Caco-2 (cell line): ENCODE results near the gene PLIN1. TPM values are rescaled to one million over a fixed set of nuclear protein-coding genes. Genes with fewer than 3 reads are reported as not detected.

Experiments
- BruUV-seq: library from RNA; stranded (reverse); fragments of 400-500 nt; replicated peaks from 2 replicates; lab custom pipeline; 2021; lab: Mats Ljungman, UMichigan
- CTCF ChIA-PET: fragments of 300-600 bp; sonication (Branson Sonifier 250); formaldehyde crosslinking; loops from one replicate; lab custom pipeline; 2022; ENCODE audit warnings: antibody characterized with exemption; lab: Charles Lee
- POLR2A ChIA-PET: fragments of 300-600 bp; sonication (Branson Sonifier 250); formaldehyde crosslinking; loops from one replicate; lab custom pipeline; 2022; ENCODE audit warnings: antibody characterized with exemption; lab: Charles Lee
- DNase-seq, 2 experiments: peaks; one replicate each; pipeline versions ENCODE4 v3.0.0 to v3.0.0-alpha.2; 2020 to 2022
- H3K27me3 ChIP-seq: replicated peaks from 2 replicates; pipeline ENCODE4 v1.6.0; 2011; ENCODE audit warnings: low read length; ENCODE audit not compliant: control insufficient read depth, insufficient read depth
- H3K36me3 ChIP-seq: 2 replicates; pipeline ENCODE4 v1.5.1; 2011; ENCODE audit warnings: low read length; ENCODE audit not compliant: control insufficient read depth, insufficient read depth
- H3K4me1 ChIP-seq: fragments of 250-450 bp; sonication (Bioruptor Pico); 2 replicates; pipeline ENCODE4 v1.5.1; 2020; ENCODE audit warnings: mild to moderate bottlenecking
- H3K4me3 ChIP-seq: 2 replicates; pipeline ENCODE4 v1.5.1; 2011; ENCODE audit warnings: low read depth, mild to moderate bottlenecking, control low read depth, low read length
- H3K9me3 ChIP-seq: fragments of 250-450 bp; sonication (Bioruptor Pico); 2 replicates; pipeline ENCODE4 v1.5.1; 2020; ENCODE audit warnings: mild to moderate bottlenecking, moderate library complexity
- H3K27ac Mint-ChIP-seq: one replicate; pipeline ENCODE4 v1.8.0; 2022; ENCODE audit warnings: mixed read lengths; ENCODE audit not compliant: unreplicated experiment
- H3K27me3 Mint-ChIP-seq: one replicate; pipeline ENCODE4 v1.8.0; 2022; ENCODE audit warnings: mixed read lengths; ENCODE audit not compliant: insufficient read depth, unreplicated experiment
- H3K36me3 Mint-ChIP-seq: one replicate; pipeline ENCODE4 v1.8.0; 2022; ENCODE audit warnings: mild to moderate bottlenecking, mixed read lengths; ENCODE audit not compliant: insufficient read depth, unreplicated experiment
- H3K4me1 Mint-ChIP-seq: one replicate; pipeline ENCODE4 v1.8.0; 2022; ENCODE audit warnings: low read depth, mixed read lengths; ENCODE audit not compliant: unreplicated experiment
- H3K4me3 Mint-ChIP-seq: one replicate; pipeline ENCODE4 v1.8.0; 2022; ENCODE audit warnings: mild to moderate bottlenecking, moderate library complexity, mixed read lengths; ENCODE audit not compliant: unreplicated experiment
- H3K9me3 Mint-ChIP-seq: one replicate; pipeline ENCODE4 v1.8.0; 2022; ENCODE audit warnings: mixed read lengths; ENCODE audit not compliant: unreplicated experiment
- intact Hi-C: fragments of 100-400 bp; cut with micrococcal nuclease; formaldehyde crosslinking; loops from one replicate; pipeline ENCODE4 v1.10.0; 2022; ENCODE audit not compliant: unreplicated experiment
- total RNA-seq: library from RNA; stranded (reverse); gene quantifications from 2 replicates; pipeline ENCODE4 v1.2.3, GENCODE V29; 2022
- TF ChIP-seq, protein P1 (sequence below), 2 experiments: fragments of 200-600 bp in 1 of 2; IDR thresholded peaks; 1 replicate in 1 of 2; 2 replicates in 1 of 2; pipeline versions ENCODE4 v1.5.1 to v1.8.0; 2011 to 2022; ENCODE audit warnings: antibody characterized with exemption in 1 of 2, control low read depth in 1 of 2, inconsistent platforms in 1 of 2, low read depth in 1 of 2, low read length in 1 of 2, mild to moderate bottlenecking in 1 of 2, moderate library complexity in 1 of 2; ENCODE audit not compliant: insufficient read depth in 1 of 2, severe bottlenecking in 1 of 2, unreplicated experiment in 1 of 2

The PLIN1 gene
- total RNA-seq, 1 experiment from 2014 or later = not detected

DNA sequence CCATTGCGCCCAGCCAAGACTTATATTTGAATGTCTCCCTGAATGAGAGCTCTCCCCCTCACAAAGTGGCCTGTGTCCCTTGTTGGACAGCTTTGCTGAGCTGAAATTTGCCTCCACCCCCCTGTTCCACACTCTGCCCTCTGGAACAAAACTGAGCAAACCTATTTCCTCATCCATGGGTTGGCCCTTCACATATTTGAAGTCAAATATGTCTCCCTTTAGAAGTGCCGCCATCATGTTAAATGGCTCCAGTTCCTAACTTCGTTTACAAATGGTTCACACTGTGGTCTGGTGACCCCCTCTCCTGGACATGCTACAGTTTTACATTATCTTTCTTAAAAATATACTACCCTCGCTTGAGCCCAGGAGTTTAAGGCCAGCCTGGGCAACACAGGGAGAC is 4.6 kb downstream of the PLIN1 start:
- H3K9me3 Mint-ChIP-seq = no peaks in the 10 kb centered on the region
- no peak overlapping the region for H3K27ac Mint-ChIP-seq
- H3K27me3 ChIP-seq = no peaks in the 10 kb centered on the region
- TF ChIP-seq, protein P1, sequence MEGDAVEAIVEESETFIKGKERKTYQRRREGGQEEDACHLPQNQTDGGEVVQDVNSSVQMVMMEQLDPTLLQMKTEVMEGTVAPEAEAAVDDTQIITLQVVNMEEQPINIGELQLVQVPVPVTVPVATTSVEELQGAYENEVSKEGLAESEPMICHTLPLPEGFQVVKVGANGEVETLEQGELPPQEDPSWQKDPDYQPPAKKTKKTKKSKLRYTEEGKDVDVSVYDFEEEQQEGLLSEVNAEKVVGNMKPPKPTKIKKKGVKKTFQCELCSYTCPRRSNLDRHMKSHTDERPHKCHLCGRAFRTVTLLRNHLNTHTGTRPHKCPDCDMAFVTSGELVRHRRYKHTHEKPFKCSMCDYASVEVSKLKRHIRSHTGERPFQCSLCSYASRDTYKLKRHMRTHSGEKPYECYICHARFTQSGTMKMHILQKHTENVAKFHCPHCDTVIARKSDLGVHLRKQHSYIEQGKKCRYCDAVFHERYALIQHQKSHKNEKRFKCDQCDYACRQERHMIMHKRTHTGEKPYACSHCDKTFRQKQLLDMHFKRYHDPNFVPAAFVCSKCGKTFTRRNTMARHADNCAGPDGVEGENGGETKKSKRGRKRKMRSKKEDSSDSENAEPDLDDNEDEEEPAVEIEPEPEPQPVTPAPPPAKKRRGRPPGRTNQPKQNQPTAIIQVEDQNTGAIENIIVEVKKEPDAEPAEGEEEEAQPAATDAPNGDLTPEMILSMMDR (IDR thresholded peaks at IDR 0.05; ENCODE audit: insufficient read depth in 1 of 2, low read depth in 1 of 2, low read length in 1 of 2, severe bottlenecking in 1 of 2, unreplicated experiment in 1 of 2) = peak in 1 of 2 experiments; percentile 4
- H3K36me3 Mint-ChIP-seq = no peaks in the 10 kb centered on the region
- H3K4me3 Mint-ChIP-seq = no peak overlapping the region
- intact Hi-C loops = no loop called here
- H3K4me1 ChIP-seq = 0 out of 2 replicates have a peak, but pooled peaks cover 6% of the 10 kb centered on the region
- DNase-seq = no peak
- H3K9me3 ChIP-seq = no peaks in the 10 kb centered on the region
- no peaks in the 10 kb centered on the region for H3K36me3 ChIP-seq
- POLR2A ChIA-PET = interaction anchor here (0.5 kb wide), 1 partner anchor 52 kb away, joined by 3 read pairs; no protein-coding TSS in a partner anchor
- H3K27me3 Mint-ChIP-seq = no peaks in the 10 kb centered on the region
- no TSS peak for BruUV-seq
- CTCF ChIA-PET = no interaction called here
- H3K4me3 ChIP-seq = no peak overlapping the region
- no peaks in the 10 kb centered on the region for H3K4me1 Mint-ChIP-seq

DNA sequence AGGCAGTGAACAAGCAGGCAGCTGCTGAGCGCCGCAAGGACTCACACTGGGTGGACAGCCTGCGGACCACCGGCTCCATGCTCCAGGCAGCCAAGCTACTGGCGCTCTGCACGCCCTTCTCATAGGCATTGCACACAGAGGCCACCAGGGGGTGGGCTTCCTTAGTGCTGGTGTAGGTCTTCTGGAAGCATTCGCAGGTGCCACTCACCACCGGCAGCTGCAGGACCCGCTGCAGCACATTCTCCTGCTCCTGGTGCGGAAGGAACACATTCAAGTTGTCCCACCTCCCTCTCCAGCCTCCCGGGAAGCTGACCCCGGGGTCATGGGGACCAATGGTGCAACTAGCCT is 6.0 kb downstream of the PLIN1 start:
- no peaks in the 10 kb centered on the region for H3K36me3 ChIP-seq
- H3K4me3 ChIP-seq = no peak overlapping the region
- H3K36me3 Mint-ChIP-seq = no peaks in the 10 kb centered on the region
- no peaks in the 10 kb centered on the region for H3K9me3 Mint-ChIP-seq
- H3K27me3 ChIP-seq = no peaks in the 10 kb centered on the region
- H3K9me3 ChIP-seq = no peaks in the 10 kb centered on the region
- no peaks in the 10 kb centered on the region for H3K4me1 Mint-ChIP-seq
- 0 out of 2 replicates have a peak, but pooled peaks cover 6% of the 10 kb centered on the region for H3K4me1 ChIP-seq
- H3K27ac Mint-ChIP-seq = no peak overlapping the region
- H3K27me3 Mint-ChIP-seq = no peaks in the 10 kb centered on the region
- POLR2A ChIA-PET = no interaction called here
- TF ChIP-seq, protein P1 (IDR thresholded peaks at IDR 0.05; ENCODE audit: insufficient read depth in 1 of 2, low read depth in 1 of 2, low read length in 1 of 2, severe bottlenecking in 1 of 2, unreplicated experiment in 1 of 2) = peak; percentile 28 to 35
- DNase-seq = peak in 1 of 2 experiments; percentile 41
- BruUV-seq = no TSS peak
- H3K4me3 Mint-ChIP-seq = no peak overlapping the region
- intact Hi-C loops = no loop called here
- CTCF ChIA-PET = interaction anchor here (0.7 to 1.1 kb wide), 2 partner anchors 11 to 470 kb away, joined by 3 read pairs; no protein-coding TSS in a partner anchor

DNA sequence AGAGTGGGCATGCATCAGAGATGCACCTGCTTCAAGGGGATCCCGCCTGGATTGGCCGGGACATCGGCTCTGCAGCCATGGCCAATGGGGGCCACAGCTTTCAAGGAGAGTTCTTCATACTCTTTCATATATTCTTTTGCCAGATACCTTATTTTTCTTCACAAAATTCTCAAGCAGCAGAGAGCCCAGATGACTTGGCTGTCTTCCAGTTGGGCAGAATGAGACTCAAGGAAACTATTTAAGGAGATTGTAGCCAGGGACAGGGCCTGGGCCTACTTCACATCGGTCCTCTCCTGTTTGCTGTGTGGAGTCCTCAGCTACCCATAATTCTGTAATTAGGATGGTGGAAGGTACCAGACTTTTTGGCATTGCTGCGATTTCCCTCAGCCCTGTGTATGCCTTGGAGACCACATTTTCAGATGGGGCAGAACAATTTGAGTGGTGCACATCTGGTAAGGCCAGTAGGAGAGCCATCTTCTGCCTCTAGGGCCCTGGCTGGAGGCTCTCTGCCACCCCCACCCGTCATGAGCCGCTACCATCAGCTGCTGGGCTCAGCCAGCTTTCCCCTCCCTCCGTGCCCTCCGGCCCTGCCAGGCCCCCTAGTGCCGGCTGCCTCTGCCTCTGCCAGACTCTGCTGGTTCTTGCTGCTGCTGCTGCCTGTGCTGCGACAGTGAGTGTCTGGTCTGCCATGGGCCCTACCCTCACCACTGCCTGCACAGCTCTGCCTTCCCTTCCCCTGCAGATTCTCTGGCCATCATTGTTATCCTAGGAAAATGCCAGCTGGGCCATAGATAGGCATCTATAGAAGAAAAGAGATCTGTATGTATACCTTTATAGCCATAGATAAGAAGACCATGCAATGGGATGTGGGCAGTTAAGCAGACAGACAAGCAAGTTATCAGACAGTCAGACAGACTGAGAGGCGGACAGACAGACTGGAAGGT is 6.7 kb downstream of the PLIN1 start:
- H3K27me3 ChIP-seq = no peaks in the 10 kb centered on the region
- POLR2A ChIA-PET = no interaction called here
- no peaks in the 10 kb centered on the region for H3K36me3 ChIP-seq
- BruUV-seq = no TSS peak
- H3K36me3 Mint-ChIP-seq = no peaks in the 10 kb centered on the region
- H3K4me1 Mint-ChIP-seq = no peaks in the 10 kb centered on the region
- H3K27ac Mint-ChIP-seq = no peak overlapping the region
- H3K9me3 Mint-ChIP-seq = no peaks in the 10 kb centered on the region
- no peak overlapping the region for H3K4me3 ChIP-seq
- CTCF ChIA-PET = interaction anchor here (0.7 to 1.1 kb wide), 2 partner anchors 11 to 471 kb away, joined by 3 read pairs; no protein-coding TSS in a partner anchor
- no peak overlapping the region for H3K4me3 Mint-ChIP-seq
- DNase-seq = no peak
- intact Hi-C loops = no loop called here
- TF ChIP-seq, protein P1 (IDR thresholded peaks at IDR 0.05; ENCODE audit: insufficient read depth in 1 of 2, low read depth in 1 of 2, low read length in 1 of 2, severe bottlenecking in 1 of 2, unreplicated experiment in 1 of 2) = no peak
- H3K9me3 ChIP-seq = no peaks in the 10 kb centered on the region
- no peaks in the 10 kb centered on the region for H3K27me3 Mint-ChIP-seq
- 0 out of 2 replicates have a peak, but pooled peaks cover 6% of the 10 kb centered on the region for H3K4me1 ChIP-seq
